SU-DHL-6 (cell line): Measurements from ENCODE around the gene SOX13.

ENCODE experiments used
- H2AFZ ChIP-seq: fragments of 200-600 bp; sonication (generic); 2 replicates; pipeline ENCODE4 v1.6.1; 2014; ENCODE audit warnings: low read depth, mild to moderate bottlenecking, moderate library complexity, mixed read lengths, antibody characterized with exemption, low read length; ENCODE audit not compliant: severe bottlenecking
- H3F3A ChIP-seq: fragments of 200-600 bp; shearing (Covaris generic); 2 replicates; pipeline ENCODE4 v1.6.0; 2016; ENCODE audit warnings: antibody characterized with exemption, mild to moderate bottlenecking; ENCODE audit not compliant: insufficient read depth
- H3K27ac ChIP-seq: fragments of 200-600 bp; sonication (generic); 2 replicates; pipeline ENCODE4 v1.5.1; 2016; ENCODE audit warnings: low read depth, mild to moderate bottlenecking, low read length, moderate library complexity, mixed read lengths
- H3K27me3 ChIP-seq: fragments of 200-600 bp; sonication (generic), shearing (Covaris generic); 2 replicates; pipeline ENCODE4 v1.6.0; 2014; ENCODE audit warnings: mild to moderate bottlenecking, low read length
- H3K36me3 ChIP-seq: fragments of 200-600 bp; sonication (generic); 2 replicates; pipeline ENCODE4 v1.6.1; 2014; ENCODE audit warnings: mild to moderate bottlenecking, low read length, mixed read lengths
- H3K4me2 ChIP-seq: fragments of 300-600, 200-600 bp; shearing (Covaris generic), sonication (generic); 2 replicates; pipeline ENCODE4 v1.6.0; 2014; ENCODE audit warnings: low read length, low read depth, mild to moderate bottlenecking; ENCODE audit not compliant: poor library complexity, severe bottlenecking
- H3K4me3 ChIP-seq: fragments of 200-600 bp; sonication (generic); 2 replicates; pipeline ENCODE4 v1.5.1; 2014; ENCODE audit warnings: antibody characterized with exemption, low read length, mild to moderate bottlenecking, mixed read lengths; ENCODE audit not compliant: insufficient read depth, poor library complexity, severe bottlenecking
- H3K79me2 ChIP-seq: fragments of 200-600 bp; sonication (generic); 2 replicates; pipeline ENCODE4 v1.6.1; 2014; ENCODE audit warnings: mild to moderate bottlenecking, low read length, moderate library complexity; ENCODE audit not compliant: insufficient read depth
- H3K9ac ChIP-seq: fragments of 200-600 bp; sonication (generic); 2 replicates; pipeline ENCODE4 v1.7.0; 2014; ENCODE audit warnings: mild to moderate bottlenecking, low read length
- H3K9me2 ChIP-seq: fragments of 200-600 bp; sonication (generic); replicated peaks from 2 replicates; pipeline ENCODE4 v1.6.1; 2014; ENCODE audit warnings: low read length; ENCODE audit not compliant: insufficient read depth
- H3K9me3 ChIP-seq: fragments of 200-600 bp; sonication (generic); 2 replicates; pipeline ENCODE4 v1.6.1; 2014; ENCODE audit warnings: low read length, mixed read lengths; ENCODE audit not compliant: insufficient read depth
- H4K20me1 ChIP-seq: fragments of 200-600 bp; sonication (generic); 2 replicates; pipeline ENCODE4 v1.6.1; 2014; ENCODE audit warnings: low read depth, mild to moderate bottlenecking, antibody characterized with exemption, low read length, moderate library complexity, mixed read lengths
- CTCF ChIP-seq: fragments of 200-600 bp; sonication (generic); IDR thresholded peaks from one replicate; pipeline ENCODE4 v1.5.1; 2017; ENCODE audit warnings: antibody characterized with exemption, mild to moderate bottlenecking, low read length, moderate library complexity; ENCODE audit not compliant: insufficient read depth, poor library complexity, severe bottlenecking
- EZH2phosphoT487 ChIP-seq: fragments of 200-600 bp; sonication (generic), shearing (Covaris generic); conservative IDR thresholded peaks from 2 replicates; pipeline ENCODE4 v1.6.1; 2018; ENCODE audit warnings: mild to moderate bottlenecking, antibody characterized with exemption, low read length, moderate library complexity, mixed read lengths

SOX13 gene

DNA sequence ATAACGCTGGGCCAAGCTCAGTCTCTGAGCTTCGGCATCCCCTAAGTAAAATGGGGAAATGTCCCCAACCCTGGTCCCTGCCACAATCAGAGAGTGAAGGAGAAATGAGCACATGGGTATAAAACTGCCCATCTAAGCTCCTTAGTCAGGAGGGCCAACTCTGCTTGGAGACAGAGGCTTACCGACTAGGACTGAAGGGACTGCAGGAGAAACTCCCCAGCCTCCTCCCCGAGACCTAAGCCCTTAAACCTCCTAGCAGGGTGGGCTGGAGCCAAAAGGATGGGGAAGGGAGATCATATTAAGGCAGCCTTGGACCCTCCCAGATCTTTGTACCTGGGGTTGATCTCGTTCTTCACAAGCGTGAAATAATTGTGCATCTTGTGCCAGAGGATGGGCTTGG is 73.4 kb downstream of the SOX13 start:
- no peaks in the 10 kb centered on the region for H3K36me3 ChIP-seq
- no peak overlapping the region for H2AFZ ChIP-seq
- no peaks in the 10 kb centered on the region for H3K9me2 ChIP-seq
- no peak overlapping the region for H3K9ac ChIP-seq
- no peaks in the 10 kb centered on the region for H3K9me3 ChIP-seq
- no peak overlapping the region for H3K4me2 ChIP-seq
- H4K20me1 ChIP-seq = no peaks in the 10 kb centered on the region
- H3K79me2 ChIP-seq = no peaks in the 10 kb centered on the region
- no peak overlapping the region for H3K4me3 ChIP-seq
- H3K27me3 ChIP-seq = no peaks in the 10 kb centered on the region
- no peak for TF ChIP-seq EZH2phosphoT487
- no peak for TF ChIP-seq CTCF
- H3F3A ChIP-seq = no peaks in the 10 kb centered on the region
- H3K27ac ChIP-seq = no peak overlapping the region

DNA sequence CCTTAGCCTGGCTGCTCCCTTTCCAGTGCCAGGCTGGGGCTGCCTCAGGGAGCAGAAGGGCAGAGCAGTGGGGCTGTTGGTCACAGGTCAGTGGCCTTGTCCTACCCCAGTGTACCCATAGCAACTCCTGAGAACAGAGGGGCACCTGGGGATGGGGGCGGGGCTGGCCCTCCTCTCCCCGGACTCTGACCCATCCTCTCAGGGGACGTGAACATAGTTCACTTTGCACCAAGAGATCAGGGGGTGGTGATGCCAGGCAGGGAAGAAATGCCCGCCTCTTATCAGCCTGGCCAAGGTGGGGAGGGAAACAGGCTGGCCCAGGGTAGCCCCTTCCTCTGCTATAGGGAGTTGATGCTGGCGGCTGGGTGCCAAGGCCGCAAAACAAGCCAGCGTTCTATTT is 74.0 kb downstream of the SOX13 start:
- no peaks in the 10 kb centered on the region for H3K79me2 ChIP-seq
- no peaks in the 10 kb centered on the region for H3K9me3 ChIP-seq
- TF ChIP-seq CTCF = no peak
- TF ChIP-seq EZH2phosphoT487 = no peak
- H2AFZ ChIP-seq = no peak overlapping the region
- H4K20me1 ChIP-seq = no peaks in the 10 kb centered on the region
- no peak overlapping the region for H3K4me2 ChIP-seq
- H3K9me2 ChIP-seq = no peaks in the 10 kb centered on the region
- no peaks in the 10 kb centered on the region for H3K27me3 ChIP-seq
- no peaks in the 10 kb centered on the region for H3F3A ChIP-seq
- no peaks in the 10 kb centered on the region for H3K36me3 ChIP-seq
- H3K4me3 ChIP-seq = no peak overlapping the region
- H3K27ac ChIP-seq = no peak overlapping the region
- no peak overlapping the region for H3K9ac ChIP-seq

- Histone ChIP-seq H3K4me2 (no peak overlapping the region), H3K36me3 (no peaks in the 10 kb centered on the region), H3K79me2 (no peaks in the 10 kb centered on the region), H2AFZ (no peak overlapping the region), H3K9me2 (no peaks in the 10 kb centered on the region), H3K9me3 (no peaks in the 10 kb centered on the region), H3K27ac (no peak overlapping the region), H3K4me3 (no peak overlapping the region), H3K9ac (no peak overlapping the region), H3F3A (no peaks in the 10 kb centered on the region), H3K27me3 (no peaks in the 10 kb centered on the region), H4K20me1 (no peaks in the 10 kb centered on the region)
- TF ChIP-seq CTCF = no peak
- TF ChIP-seq EZH2phosphoT487 = no peak
Measured at GRCh38 chr1:204147406-204148383, 74.8 kb downstream of the SOX13 start.
